ENCODE measurements around the gene CLTCL1. TPM values are rescaled to one million over a fixed set of nuclear protein-coding genes. Genes with fewer than 3 reads are reported as not detected.
A peak's percentile ranks its signal among the peaks of the same experiment; 100 is the strongest.

Gene CLTCL1
- total and polyA plus RNA-seq, 4 donors, result 2.0 to 4.8 (median 2.6) TPM

GRCh38 chr22:19216579-19216978, 74.9 kb downstream of the CLTCL1 start:
- H3K9ac ChIP-seq (ENCODE audit: low read depth in 1 of 2, low read length in 2 of 2), result no peak overlapping the region
- no peak for DNase-seq (ENCODE audit: low spot score)
- H3K4me3 ChIP-seq (ENCODE audit: low read depth in 1 of 3, low read length in 3 of 3), result no peak overlapping the region
- peaks cover 0 to 15% (median 8%) of the 10 kb centered on the region in 4 donors for H3K36me3 ChIP-seq (ENCODE audit: control insufficient read depth in 4 of 4, insufficient read depth in 3 of 4, low read depth in 1 of 4, low read length in 3 of 4)
- no peaks in the 10 kb centered on the region for H3K27me3 ChIP-seq (ENCODE audit: control insufficient read depth in 4 of 4, insufficient read depth in 4 of 4, low read length in 3 of 4)
- whole genome bisulfite sequencing, result 60% methylated on average over 5 of the region's 5 CpGs
- TF ChIP-seq TAF1 (conservative IDR thresholded peaks at IDR 0.05) (no peak), NR2F2 (IDR thresholded peaks at IDR 0.05) (peak; percentile 14), ZBTB33 (IDR thresholded peaks at IDR 0.05) (no peak), MAX (IDR thresholded peaks at IDR 0.05) (no peak), REST (IDR thresholded peaks at IDR 0.05) (no peak), ATF3 (IDR thresholded peaks at IDR 0.05) (no peak), RXRA (IDR thresholded peaks at IDR 0.05) (peak; percentile 28 to 52), GABPA (IDR thresholded peaks at IDR 0.05 in 1 of 2, conservative IDR thresholded peaks at IDR 0.05 in 1 of 2) (no peak), CTCF (IDR thresholded peaks at IDR 0.05; ENCODE audit: low read depth, low read length, missing input control) (no peak), YY1 (IDR thresholded peaks at IDR 0.05) (no peak), SP1 (IDR thresholded peaks at IDR 0.05) (peak; percentile 27), RAD21 (IDR thresholded peaks at IDR 0.05) (no peak), HNF4G (IDR thresholded peaks at IDR 0.05) (peak; percentile 55), JUND (IDR thresholded peaks at IDR 0.05) (no peak), EGR1 (IDR thresholded peaks at IDR 0.05; ENCODE audit: low read depth in 2 of 2) (no peak), HNF4A (conservative IDR thresholded peaks at IDR 0.05) (peak; percentile 83 to 92), FOXA2 (IDR thresholded peaks at IDR 0.05) (no peak), FOXA1 (IDR thresholded peaks at IDR 0.05) (no peak)
- H3K9me3 ChIP-seq (ENCODE audit: control insufficient read depth in 4 of 4, low read length in 3 of 4), result no peaks in the 10 kb centered on the region
- no peak overlapping the region for H3K27ac ChIP-seq (ENCODE audit: low read depth in 1 of 2, low read length in 2 of 2)
- H3K4me1 ChIP-seq (ENCODE audit: control insufficient read depth in 4 of 4, insufficient read depth in 4 of 4, low read length in 3 of 4), result peaks cover 2 to 16% (median 14%) of the 10 kb centered on the region in 4 donors

Measured in liver (tissue), 9 donors.